B cell (primary cell): ENCODE results near the gene TRMT13.

ENCODE experiments used
- CTCF ChIP-seq: fragments of 200-600 bp; IDR thresholded peaks from one replicate; pipeline ENCODE4 v1.8.0; 2022; ENCODE audit warnings: antibody characterized with exemption, mild to moderate bottlenecking
- EZH2 ChIP-seq: IDR thresholded peaks from 2 replicates; pipeline ENCODE4 v1.6.1; 2012; ENCODE audit warnings: borderline replicate concordance, low read depth, mild to moderate bottlenecking, moderate library complexity, low read length; ENCODE audit not compliant: insufficient read depth, poor library complexity, severe bottlenecking

- TF ChIP-seq CTCF (no peak), EZH2 (no peak)
Observed at GRCh38 chr1:100141192-100141591, 8.2 kb downstream of the TRMT13 start.
